B cell (primary cell): Measurements from ENCODE around the gene MNX1. TPM values are rescaled to one million over a fixed set of nuclear protein-coding genes. Genes with fewer than 3 reads are reported as not detected.

Experiments used
- ATAC-seq: fragments of 200-7000 bp; cut with Tn5 transposase; one replicate; pipeline ENCODE4 v1.10.0; 2021; ENCODE audit warnings: low read depth, mild to moderate bottlenecking, moderate number of reproducible peaks, moderate library complexity
- CTCF ChIA-PET: fragments of 350-600 bp; sonication (Branson Sonifier 250); formaldehyde crosslinking; loops from one replicate; lab custom pipeline; 2021; ENCODE audit warnings: antibody characterized with exemption, inconsistent platforms; lab: Charles Lee
- POLR2A ChIA-PET: fragments of 350-600 bp; sonication (Branson Sonifier 250); formaldehyde crosslinking; loops from one replicate; lab custom pipeline; 2021; ENCODE audit warnings: antibody characterized with exemption; lab: Charles Lee
- DNase-seq: peaks from one replicate; pipeline ENCODE4 v3.0.0; 2013
- H2AFZ ChIP-seq: 2 replicates; pipeline ENCODE4 v1.6.1; 2012; ENCODE audit warnings: mild to moderate bottlenecking, low read depth, low read length; ENCODE audit not compliant: insufficient read depth, poor library complexity, severe bottlenecking
- H3K27ac ChIP-seq, 2 donors: 1 replicate in 1 of 2; 2 replicates in 1 of 2; pipeline ENCODE4 v1.5.1; 2012 to 2013; ENCODE audit warnings: low read length in 2 of 2, mild to moderate bottlenecking in 2 of 2, moderate library complexity in 1 of 2
- H3K27me3 ChIP-seq, 4 experiments: fragments of 200-600 bp in 1 of 4; sonication (generic) in 1 of 4; replicated peaks in 1 of 4; 1 replicate in 2 of 4; 2 replicates in 2 of 4; pipeline versions ENCODE4 v1.6.1 to v1.7.0; 2013 to 2016; ENCODE audit warnings: low read length in 3 of 4, mild to moderate bottlenecking in 2 of 4, mixed read lengths in 1 of 4, moderate library complexity in 1 of 4; ENCODE audit not compliant: insufficient read depth in 4 of 4, control insufficient read depth in 3 of 4; ENCODE audit errors: control extremely low read depth in 1 of 4
- H3K36me3 ChIP-seq, 2 experiments: replicated peaks in 1 of 2; 1 replicate in 1 of 2; 2 replicates in 1 of 2; pipeline versions ENCODE4 v1.6.1 to v1.7.1; 2013; ENCODE audit warnings: low read length in 1 of 2; ENCODE audit not compliant: insufficient read depth in 2 of 2, control insufficient read depth in 1 of 2; ENCODE audit errors: control extremely low read depth in 1 of 2, extremely low read depth in 1 of 2
- H3K4me1 ChIP-seq, 2 donors: fragments of 200-600 bp in 1 of 2; sonication (generic) in 1 of 2; 1 replicate in 1 of 2; 2 replicates in 1 of 2; pipeline versions ENCODE4 v1.5.1 to v1.6.1; 2013 to 2017; ENCODE audit warnings: low read length in 2 of 2; ENCODE audit not compliant: control insufficient read depth in 2 of 2, insufficient read depth in 2 of 2
- H3K4me2 ChIP-seq: replicated peaks from 2 replicates; pipeline ENCODE3; 2012; ENCODE audit warnings: mild to moderate bottlenecking, low read depth, low read length; ENCODE audit not compliant: poor library complexity, severe bottlenecking
- H3K4me3 ChIP-seq, 5 experiments: fragments of 200-600 bp in 1 of 5; sonication (generic) in 1 of 5; 1 replicate in 3 of 5; 2 replicates in 2 of 5; pipeline versions ENCODE4 v1.5.1 to v1.7.0; 2011 to 2016; ENCODE audit warnings: low read length in 4 of 5, mild to moderate bottlenecking in 4 of 5, low read depth in 2 of 5, control low read depth in 1 of 5, moderate library complexity in 1 of 5; ENCODE audit not compliant: insufficient read depth in 1 of 5; ENCODE audit errors: control extremely low read depth in 1 of 5, extremely low read depth in 1 of 5
- H3K79me2 ChIP-seq: fragments of 200-600 bp; sonication (generic); one replicate; pipeline ENCODE4 v1.6.0; 2016; ENCODE audit warnings: low read length; ENCODE audit not compliant: control insufficient read depth, insufficient read depth
- H3K9ac ChIP-seq: fragments of 200-600 bp; sonication (generic); 2 replicates; pipeline ENCODE4 v1.6.1; 2017; ENCODE audit warnings: mild to moderate bottlenecking, low read length, moderate library complexity
- H3K9me3 ChIP-seq, 3 donors: one replicate each; pipeline versions ENCODE4 v1.6.1 to v1.7.1; 2013; ENCODE audit warnings: low read length in 2 of 3; ENCODE audit not compliant: control insufficient read depth in 2 of 3, insufficient read depth in 1 of 3; ENCODE audit errors: control extremely low read depth in 1 of 3
- H4K20me1 ChIP-seq: 2 replicates; pipeline ENCODE4 v1.6.0; 2012; ENCODE audit warnings: mild to moderate bottlenecking, low read length; ENCODE audit not compliant: insufficient read depth, control insufficient read depth, poor library complexity, severe bottlenecking
- H3K27ac Mint-ChIP-seq: one replicate; pipeline ENCODE4 v1.8.0; 2021; ENCODE audit warnings: mixed read lengths
- H3K27me3 Mint-ChIP-seq: one replicate; pipeline ENCODE4 v1.8.0; 2021; ENCODE audit warnings: mixed read lengths
- H3K4me1 Mint-ChIP-seq: one replicate; pipeline ENCODE4 v1.8.0; 2021; ENCODE audit warnings: mixed read lengths
- H3K4me3 Mint-ChIP-seq: one replicate; pipeline ENCODE4 v1.8.0; 2021; ENCODE audit warnings: mixed read lengths
- H3K9me3 Mint-ChIP-seq: one replicate; pipeline ENCODE4 v1.8.0; 2022; ENCODE audit warnings: mixed read lengths; ENCODE audit not compliant: insufficient read depth
- EZH2 ChIP-seq: IDR thresholded peaks from 2 replicates; pipeline ENCODE4 v1.6.1; 2012; ENCODE audit warnings: borderline replicate concordance, low read depth, mild to moderate bottlenecking, moderate library complexity, low read length; ENCODE audit not compliant: insufficient read depth, poor library complexity, severe bottlenecking
- WGBS: methylation state at CpG from one replicate; pipeline ENCODE4 v1.1.5; 2013; ENCODE audit warnings: missing lambda C conversion rate; ENCODE audit not compliant: insufficient coverage; 5-methylcytosine and 5-hydroxymethylcytosine counted together
- intact Hi-C: fragments of 100-400 bp; cut with micrococcal nuclease; formaldehyde crosslinking; loops from one replicate; pipeline ENCODE4 v1.10.0; 2022
- polyA plus RNA-seq: library from polyadenylated mRNA; depleted of rRNA; stranded (reverse); fragments of >200 nt; gene quantifications from 2 replicates; pipeline ENCODE4 v1.2.3, GENCODE V29; 2012
- total RNA-seq, 2 donors: library from RNA; stranded (reverse); fragments of 120-200 nt in 1 of 2; gene quantifications; 1 replicate in 1 of 2; 2 replicates in 1 of 2; pipeline versions ENCODE4 v1.2.3 to v1.2.4, GENCODE V29; 2013 to 2022
- TF ChIP-seq, protein P1 (sequence below): fragments of 200-600 bp; IDR thresholded peaks from one replicate; pipeline ENCODE4 v1.8.0; 2022; ENCODE audit warnings: antibody characterized with exemption, mild to moderate bottlenecking

Gene MNX1
- total and polyA plus RNA-seq, 2 donors (not counting 1 experiment from before 2014, with no cell fraction given) = not detected

DNA sequence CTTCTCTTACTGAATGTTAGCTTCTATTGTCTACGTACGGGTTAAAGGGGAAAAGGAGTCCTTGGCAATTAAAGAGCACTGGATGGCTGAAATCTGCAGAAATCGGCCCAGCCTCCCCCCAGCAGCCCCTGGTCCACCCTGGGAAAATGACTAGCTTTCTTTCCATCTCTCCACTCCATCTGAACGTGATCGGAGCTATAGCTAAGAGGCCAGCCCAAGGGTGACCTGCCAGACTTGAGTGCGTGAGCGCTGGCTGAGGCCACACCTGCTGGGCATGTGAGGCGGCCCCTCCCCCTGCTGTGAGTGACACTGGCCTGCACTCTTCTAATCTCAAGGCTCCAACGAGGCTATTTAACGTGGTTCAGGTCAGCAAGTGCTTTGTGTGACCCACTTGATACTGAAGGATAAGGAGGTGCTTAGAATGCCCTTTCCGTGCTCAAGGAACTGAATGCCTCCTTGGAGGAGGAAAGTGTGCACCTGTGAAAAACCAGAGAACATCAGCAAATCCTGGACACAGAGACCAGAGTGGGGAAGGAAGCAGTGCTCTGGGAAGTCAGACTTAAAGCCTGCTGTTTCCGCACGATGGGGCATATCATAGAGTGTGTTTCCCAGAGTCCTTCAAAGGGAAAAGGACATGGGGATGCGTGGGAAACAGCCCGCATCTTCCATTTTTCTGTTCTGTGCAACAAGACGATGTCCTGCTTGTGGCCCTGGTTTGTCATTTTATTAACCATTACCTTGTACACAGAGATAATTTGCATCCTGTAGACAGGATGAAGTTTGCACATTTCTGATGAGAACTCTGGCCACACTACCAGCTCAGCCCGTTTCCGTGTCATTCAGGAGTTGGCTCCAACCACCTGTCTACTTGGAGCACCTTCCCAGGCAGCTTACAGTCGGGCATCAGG, 12.5 kb upstream of the MNX1 start:
- H3K9me3 ChIP-seq = peaks cover 0 to 31% (median 0%) of the 10 kb centered on the region in 3 donors
- ATAC-seq = no peak
- H3K4me1 ChIP-seq = peaks cover 21 to 22% of the 10 kb centered on the region in 2 donors
- H3K9me3 Mint-ChIP-seq = no peaks in the 10 kb centered on the region
- no peak overlapping the region for H3K27ac ChIP-seq
- H3K36me3 ChIP-seq = no peaks in the 10 kb centered on the region
- TF ChIP-seq, protein P1, sequence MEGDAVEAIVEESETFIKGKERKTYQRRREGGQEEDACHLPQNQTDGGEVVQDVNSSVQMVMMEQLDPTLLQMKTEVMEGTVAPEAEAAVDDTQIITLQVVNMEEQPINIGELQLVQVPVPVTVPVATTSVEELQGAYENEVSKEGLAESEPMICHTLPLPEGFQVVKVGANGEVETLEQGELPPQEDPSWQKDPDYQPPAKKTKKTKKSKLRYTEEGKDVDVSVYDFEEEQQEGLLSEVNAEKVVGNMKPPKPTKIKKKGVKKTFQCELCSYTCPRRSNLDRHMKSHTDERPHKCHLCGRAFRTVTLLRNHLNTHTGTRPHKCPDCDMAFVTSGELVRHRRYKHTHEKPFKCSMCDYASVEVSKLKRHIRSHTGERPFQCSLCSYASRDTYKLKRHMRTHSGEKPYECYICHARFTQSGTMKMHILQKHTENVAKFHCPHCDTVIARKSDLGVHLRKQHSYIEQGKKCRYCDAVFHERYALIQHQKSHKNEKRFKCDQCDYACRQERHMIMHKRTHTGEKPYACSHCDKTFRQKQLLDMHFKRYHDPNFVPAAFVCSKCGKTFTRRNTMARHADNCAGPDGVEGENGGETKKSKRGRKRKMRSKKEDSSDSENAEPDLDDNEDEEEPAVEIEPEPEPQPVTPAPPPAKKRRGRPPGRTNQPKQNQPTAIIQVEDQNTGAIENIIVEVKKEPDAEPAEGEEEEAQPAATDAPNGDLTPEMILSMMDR = no peak
- no peak for TF ChIP-seq EZH2
- no peak overlapping the region for H3K27ac Mint-ChIP-seq
- peaks cover 0 to 64% (median 50%) of the 10 kb centered on the region in 4 experiments for H3K27me3 ChIP-seq
- H3K4me3 Mint-ChIP-seq = no peak overlapping the region
- H2AFZ ChIP-seq = no peak overlapping the region
- peaks cover 65% of the 10 kb centered on the region for H3K27me3 Mint-ChIP-seq
- H3K79me2 ChIP-seq = no peaks in the 10 kb centered on the region
- H3K4me3 ChIP-seq = no peak overlapping the region
- no peaks in the 10 kb centered on the region for H4K20me1 ChIP-seq
- ChIA-PET POLR2A (no interaction called here), CTCF (no interaction called here)
- DNase-seq = no peak
- H3K9ac ChIP-seq = no peak overlapping the region
- peaks cover 13% of the 10 kb centered on the region for H3K4me1 Mint-ChIP-seq
- intact Hi-C loops = no loop called here
- 16% methylated on average over 19 of the region's 19 CpGs for WGBS
- H3K4me2 ChIP-seq = no peak overlapping the region
